Keratinocyte (primary cell): Measurements from ENCODE around the gene RNF38.

ENCODE experiments used
- EZH2 ChIP-seq: IDR thresholded peaks from one replicate; pipeline ENCODE4 v1.6.1; 2012; ENCODE audit warnings: inconsistent platforms, mild to moderate bottlenecking, low read length, moderate library complexity
- TF ChIP-seq, protein P1 (sequence below), 3 experiments: IDR thresholded peaks in 1 of 3; conservative IDR thresholded peaks in 1 of 3; optimal IDR thresholded peaks in 1 of 3; 2 replicates in 2 of 3; 3 replicates in 1 of 3; pipeline versions ENCODE3 to v1.5.1; 2011; ENCODE audit warnings: low read length in 3 of 3, mild to moderate bottlenecking in 3 of 3, moderate library complexity in 2 of 3, control low read depth in 1 of 3, inconsistent platforms in 1 of 3; ENCODE audit not compliant: insufficient read depth in 2 of 3; ENCODE audit errors: extremely low read depth in 1 of 3

DNA sequence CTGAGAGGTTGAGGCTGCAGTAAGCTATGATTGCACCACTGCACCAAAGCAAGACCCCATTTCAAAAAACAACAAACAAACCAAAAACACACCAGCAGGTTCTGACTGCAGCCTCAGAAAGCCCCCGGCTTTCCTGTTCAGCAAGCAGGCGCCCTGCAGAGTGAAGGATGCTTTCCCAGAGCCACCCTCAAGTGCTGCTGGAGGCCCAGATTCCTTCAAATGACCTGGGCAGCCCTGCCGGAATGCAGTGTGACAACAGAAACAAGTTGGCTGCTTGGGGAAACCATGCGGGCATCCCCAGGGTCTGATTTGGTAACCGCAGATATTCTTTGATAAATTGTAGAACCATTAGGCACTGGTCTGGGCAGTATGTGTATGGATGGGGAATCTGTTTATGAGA lies 106.2 kb downstream of the RNF38 start:
- TF ChIP-seq, protein P1, sequence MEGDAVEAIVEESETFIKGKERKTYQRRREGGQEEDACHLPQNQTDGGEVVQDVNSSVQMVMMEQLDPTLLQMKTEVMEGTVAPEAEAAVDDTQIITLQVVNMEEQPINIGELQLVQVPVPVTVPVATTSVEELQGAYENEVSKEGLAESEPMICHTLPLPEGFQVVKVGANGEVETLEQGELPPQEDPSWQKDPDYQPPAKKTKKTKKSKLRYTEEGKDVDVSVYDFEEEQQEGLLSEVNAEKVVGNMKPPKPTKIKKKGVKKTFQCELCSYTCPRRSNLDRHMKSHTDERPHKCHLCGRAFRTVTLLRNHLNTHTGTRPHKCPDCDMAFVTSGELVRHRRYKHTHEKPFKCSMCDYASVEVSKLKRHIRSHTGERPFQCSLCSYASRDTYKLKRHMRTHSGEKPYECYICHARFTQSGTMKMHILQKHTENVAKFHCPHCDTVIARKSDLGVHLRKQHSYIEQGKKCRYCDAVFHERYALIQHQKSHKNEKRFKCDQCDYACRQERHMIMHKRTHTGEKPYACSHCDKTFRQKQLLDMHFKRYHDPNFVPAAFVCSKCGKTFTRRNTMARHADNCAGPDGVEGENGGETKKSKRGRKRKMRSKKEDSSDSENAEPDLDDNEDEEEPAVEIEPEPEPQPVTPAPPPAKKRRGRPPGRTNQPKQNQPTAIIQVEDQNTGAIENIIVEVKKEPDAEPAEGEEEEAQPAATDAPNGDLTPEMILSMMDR (optimal IDR thresholded peaks at IDR 0.05 in 1 of 3, IDR thresholded peaks at IDR 0.05 in 1 of 3, conservative IDR thresholded peaks at IDR 0.05 in 1 of 3; ENCODE audit: extremely low read depth in 1 of 3, insufficient read depth in 2 of 3, low read length in 3 of 3) = no peak
- no peak for TF ChIP-seq EZH2
